ENCODE data around the gene AHI1.

The AHI1 gene

GRCh38 chr6:135331002-135331401 lies 166.5 kb downstream of the AHI1 start:
- DNase-seq (ENCODE audit: insufficient read length, low spot score) (no peak), FAIRE-seq (no peak)
- no peak for TF ChIP-seq CTCF (IDR thresholded peaks at IDR 0.05; ENCODE audit: insufficient read depth, missing control alignments)

DNA sequence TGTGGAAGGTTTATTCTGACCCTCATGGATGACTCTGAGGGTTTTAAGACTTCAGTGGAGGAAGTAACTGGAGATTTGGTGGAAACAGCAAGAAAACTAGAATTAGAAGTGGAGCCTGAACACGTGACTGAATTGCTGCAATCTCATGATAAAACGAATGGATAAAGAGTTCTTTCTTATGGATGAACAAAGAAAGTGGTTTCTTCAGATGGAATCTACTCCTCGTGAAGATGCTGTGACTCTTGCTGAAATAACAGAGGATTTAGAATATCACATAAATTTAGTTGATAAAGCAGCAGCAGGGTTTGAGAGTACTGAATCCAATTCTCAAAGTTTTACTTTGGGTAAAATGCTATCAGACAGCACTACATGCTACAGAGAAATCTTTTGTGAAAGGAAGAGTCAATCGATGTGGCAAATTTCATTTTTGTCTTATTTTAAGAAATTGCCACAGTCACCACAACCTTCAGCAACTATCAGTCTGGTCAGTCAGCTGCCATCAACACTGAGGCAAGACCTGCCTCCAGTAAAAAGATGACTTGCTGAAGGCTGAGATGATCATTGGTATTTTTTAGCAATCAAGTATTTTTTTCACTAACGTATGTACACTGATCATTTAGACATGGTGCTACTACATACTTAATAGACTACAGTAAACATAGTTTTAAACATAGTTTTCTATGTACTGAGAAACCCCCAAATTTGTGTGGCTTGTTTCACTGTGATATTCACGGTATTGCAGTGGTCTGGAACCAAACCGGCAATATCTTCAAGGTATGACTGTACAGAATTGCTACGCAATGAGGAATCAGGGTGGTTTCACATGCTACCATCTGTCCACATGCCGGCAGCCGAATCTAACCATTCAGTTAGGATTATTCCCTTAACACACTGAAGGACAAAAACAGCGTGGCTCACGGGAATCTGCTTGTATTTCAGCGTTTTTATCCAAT lies 167.4 kb downstream of the AHI1 start:
- no peak for DNase-seq (ENCODE audit: insufficient read length, low spot score)
- TF ChIP-seq CTCF (IDR thresholded peaks at IDR 0.05; ENCODE audit: insufficient read depth, missing control alignments): no peak
- FAIRE-seq: no peak

DNA sequence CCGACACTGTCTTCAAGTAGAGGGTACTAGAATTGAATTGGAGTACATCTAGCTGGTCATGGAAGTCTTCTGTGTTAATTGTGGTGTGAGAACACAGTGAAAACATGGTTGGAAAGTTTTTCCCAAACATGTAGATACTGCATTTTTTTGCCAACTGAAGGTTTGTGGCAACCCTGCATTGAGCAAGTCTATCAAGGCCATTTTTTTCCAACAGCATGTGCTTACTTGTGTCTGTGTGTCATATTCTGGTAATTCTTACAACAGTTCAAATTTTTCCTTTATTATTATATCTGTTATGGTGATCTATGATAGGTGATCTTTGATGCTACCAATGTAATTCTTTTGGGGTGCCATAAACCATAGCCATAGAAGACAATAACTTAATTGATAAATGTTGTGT lies 169.4 kb downstream of the AHI1 start:
- no peak for FAIRE-seq
- TF ChIP-seq CTCF (IDR thresholded peaks at IDR 0.05; ENCODE audit: insufficient read depth, missing control alignments): no peak
- no peak for DNase-seq (ENCODE audit: insufficient read length, low spot score)

GRCh38 chr6:135325624-135326424 lies 171.7 kb downstream of the AHI1 start:
- DNase-seq (ENCODE audit: insufficient read length, low spot score): no peak
- FAIRE-seq: no peak
- no peak for TF ChIP-seq CTCF (IDR thresholded peaks at IDR 0.05; ENCODE audit: insufficient read depth, missing control alignments)

GRCh38 chr6:135324531-135324930 lies 173.0 kb downstream of the AHI1 start:
- TF ChIP-seq CTCF (IDR thresholded peaks at IDR 0.05; ENCODE audit: insufficient read depth, missing control alignments): no peak
- no peak for DNase-seq (ENCODE audit: insufficient read length, low spot score)
- FAIRE-seq: no peak

DNA sequence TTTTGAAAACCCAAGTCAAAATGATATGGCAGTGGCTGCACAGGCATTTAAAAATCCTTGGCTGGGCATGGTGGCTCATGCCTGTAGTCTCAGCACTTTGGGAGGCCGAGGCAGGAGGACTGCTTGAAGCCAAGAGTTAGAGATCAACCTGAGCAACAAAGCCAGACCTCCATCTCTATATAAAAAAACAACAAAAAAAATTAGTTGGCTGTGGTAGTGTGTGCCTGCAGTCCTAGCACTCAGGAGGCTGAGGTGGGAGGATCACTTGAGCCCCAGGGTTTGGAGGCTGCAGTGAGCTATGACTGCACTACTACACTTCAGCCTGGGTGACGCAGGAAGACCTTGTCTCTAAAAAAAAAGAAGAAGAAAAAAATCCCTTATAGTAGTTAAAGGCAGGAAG lies 173.6 kb downstream of the AHI1 start:
- DNase-seq (ENCODE audit: insufficient read length, low spot score) (no peak), FAIRE-seq (no peak)
- TF ChIP-seq CTCF (IDR thresholded peaks at IDR 0.05; ENCODE audit: insufficient read depth, missing control alignments): no peak

Data from D721Med (cell line).